Lower leg skin (tissue), 3 donors: Measurements from ENCODE around the gene KLHDC8A.

Experiments used
- CTCF ChIP-seq, 3 donors: fragments of 450-650 bp; IDR thresholded peaks; one replicate each; pipeline ENCODE4 v1.5.1; 2016; ENCODE audit warnings: antibody characterized with exemption in 3 of 3, mild to moderate bottlenecking in 3 of 3, moderate library complexity in 2 of 3
- POLR2A ChIP-seq, 2 donors: fragments of 450-650 bp; IDR thresholded peaks; one replicate each; pipeline ENCODE4 v1.6.1; 2016 to 2017; ENCODE audit warnings: antibody characterized with exemption in 2 of 2, mild to moderate bottlenecking in 1 of 2, moderate library complexity in 1 of 2

GRCh38 chr1:205350124-205350523 is 6.6 kb downstream of the KLHDC8A start:
- no peak for TF ChIP-seq CTCF (IDR thresholded peaks at IDR 0.05)
- TF ChIP-seq POLR2A (IDR thresholded peaks at IDR 0.05), result no peak
